Dermis blood vessel endothelial cell (primary cell): ENCODE measurements around the gene SMAGP. TPM values are rescaled to one million over a fixed set of nuclear protein-coding genes. Genes with fewer than 3 reads are reported as not detected.
"Not testable (repeated sequence)": the region's sequence is repeated elsewhere in the genome, so short reads cannot be mapped to it uniquely, and the experiment has no call there.

Source experiments
- DNase-seq: peaks from one replicate; pipeline ENCODE4 v3.0.0; 2010
- total RNA-seq: library from RNA; depleted of rRNA; stranded (reverse); fragments of >200 nt; gene quantifications from 2 replicates; pipeline ENCODE4 v1.2.3, GENCODE V29; 2014

The SMAGP gene
- total RNA-seq, 1 donor from 2014 or later = 15.1 TPM

- DNase-seq = no peak
Observed at GRCh38 chr12:51224625-51225024, 45.6 kb downstream of the SMAGP start.

GRCh38 chr12:51222461-51222860, 47.8 kb downstream of the SMAGP start:
- peak; percentile 73 for DNase-seq

DNA sequence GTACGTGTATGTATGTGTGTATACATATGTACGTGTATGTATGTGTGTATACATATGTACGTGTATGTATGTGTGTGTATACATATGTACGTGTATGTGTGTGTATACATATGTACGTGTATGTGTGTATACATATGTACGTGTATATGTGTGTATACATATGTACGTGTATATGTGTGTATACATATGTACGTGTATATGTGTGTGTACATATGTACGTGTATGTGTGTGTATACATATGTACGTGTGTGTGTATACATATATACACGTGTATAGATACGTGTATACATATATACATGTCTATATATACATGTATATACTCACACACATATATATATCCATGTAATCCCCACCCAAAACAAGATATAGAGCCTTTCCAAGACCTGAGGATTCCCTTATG, 50.4 kb downstream of the SMAGP start:
- not testable (repeated sequence) for DNase-seq

DNA sequence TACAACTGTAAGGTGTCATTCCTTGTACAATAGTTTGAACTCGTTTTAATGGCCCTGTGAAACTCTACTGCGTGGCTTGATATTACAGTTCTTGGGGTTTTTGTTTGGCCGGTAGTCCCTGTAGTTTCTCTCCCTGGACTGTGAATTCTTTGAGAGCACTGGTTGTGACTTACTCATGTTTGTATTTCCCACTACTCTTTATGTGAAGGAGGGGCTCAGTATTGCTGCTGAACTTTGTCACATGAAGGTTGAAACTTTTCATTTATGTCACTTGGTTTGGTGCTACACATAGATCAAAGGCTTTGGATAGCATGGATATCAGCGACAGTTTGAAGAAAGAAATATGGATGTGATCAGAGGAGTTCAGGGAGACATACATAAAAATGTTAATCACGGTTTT, 50.9 kb downstream of the SMAGP start:
- no peak for DNase-seq

DNA sequence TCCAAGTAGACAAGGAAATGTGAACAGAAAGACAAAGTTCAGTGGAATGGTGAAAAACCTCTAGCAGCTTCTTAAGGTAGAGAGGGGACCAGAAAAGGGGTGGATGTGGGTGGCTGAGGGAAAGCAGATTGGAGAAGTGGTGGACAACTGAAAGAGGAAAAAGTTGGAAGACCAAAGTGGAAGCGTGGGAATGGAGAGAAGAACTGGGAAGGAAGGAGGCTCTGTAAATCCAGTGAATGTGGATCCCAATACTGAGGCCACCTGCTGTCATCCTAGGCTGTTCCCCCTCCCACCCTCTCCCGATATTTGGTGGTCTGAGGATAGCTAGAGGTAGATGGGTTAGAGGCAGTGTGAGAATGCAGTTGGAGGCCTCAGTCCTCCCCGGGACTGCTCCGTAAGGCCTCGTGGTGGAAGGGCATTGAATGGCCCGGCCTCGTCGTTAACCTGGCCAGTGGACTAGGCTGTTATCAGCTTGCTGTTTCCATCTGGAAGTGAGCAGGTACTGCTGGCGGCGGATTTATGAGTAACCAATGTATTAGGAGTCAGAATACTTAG, 51.5 kb downstream of the SMAGP start:
- peak; percentile 53 for DNase-seq

DNA sequence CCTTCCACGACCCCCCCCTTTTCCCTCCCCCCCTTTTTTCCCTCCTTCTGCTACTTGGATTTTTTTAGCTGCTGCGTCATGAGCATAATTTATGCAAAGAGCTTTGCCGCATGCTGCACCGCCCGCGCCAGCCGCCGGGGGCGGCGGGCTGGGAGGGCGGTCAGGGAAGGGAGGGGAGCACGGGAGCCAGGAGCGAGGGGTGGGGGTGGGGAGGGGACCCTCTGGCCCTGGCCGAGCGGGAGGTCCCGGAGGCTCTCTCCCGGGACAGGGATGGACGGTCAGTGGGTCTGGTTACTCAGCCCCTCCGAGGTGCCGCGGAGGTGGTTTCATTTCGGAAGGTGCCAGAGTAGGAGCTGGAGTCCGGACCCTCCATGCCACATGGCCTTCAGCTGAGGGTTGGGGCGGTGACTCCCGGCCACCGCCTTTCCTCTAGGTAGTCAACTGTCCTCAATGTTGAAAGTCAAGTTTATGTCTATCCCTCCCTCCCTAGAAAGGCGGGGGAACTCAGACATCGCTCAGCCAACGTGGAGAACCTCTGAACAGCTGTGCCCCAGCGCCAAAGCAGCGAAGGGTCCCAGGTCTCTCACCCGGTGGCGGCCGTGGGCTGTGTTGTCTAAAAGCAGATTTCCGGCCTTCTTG, 52.1 kb downstream of the SMAGP start, which contains the start of gene POU6F1:
Gene POU6F1, minus strand, starts transcription at position 95 of the 639 bp plus-strand sequence. CDS start 11,226 bp downstream, outside the sequence.
- DNase-seq = peak; percentile 88

DNA sequence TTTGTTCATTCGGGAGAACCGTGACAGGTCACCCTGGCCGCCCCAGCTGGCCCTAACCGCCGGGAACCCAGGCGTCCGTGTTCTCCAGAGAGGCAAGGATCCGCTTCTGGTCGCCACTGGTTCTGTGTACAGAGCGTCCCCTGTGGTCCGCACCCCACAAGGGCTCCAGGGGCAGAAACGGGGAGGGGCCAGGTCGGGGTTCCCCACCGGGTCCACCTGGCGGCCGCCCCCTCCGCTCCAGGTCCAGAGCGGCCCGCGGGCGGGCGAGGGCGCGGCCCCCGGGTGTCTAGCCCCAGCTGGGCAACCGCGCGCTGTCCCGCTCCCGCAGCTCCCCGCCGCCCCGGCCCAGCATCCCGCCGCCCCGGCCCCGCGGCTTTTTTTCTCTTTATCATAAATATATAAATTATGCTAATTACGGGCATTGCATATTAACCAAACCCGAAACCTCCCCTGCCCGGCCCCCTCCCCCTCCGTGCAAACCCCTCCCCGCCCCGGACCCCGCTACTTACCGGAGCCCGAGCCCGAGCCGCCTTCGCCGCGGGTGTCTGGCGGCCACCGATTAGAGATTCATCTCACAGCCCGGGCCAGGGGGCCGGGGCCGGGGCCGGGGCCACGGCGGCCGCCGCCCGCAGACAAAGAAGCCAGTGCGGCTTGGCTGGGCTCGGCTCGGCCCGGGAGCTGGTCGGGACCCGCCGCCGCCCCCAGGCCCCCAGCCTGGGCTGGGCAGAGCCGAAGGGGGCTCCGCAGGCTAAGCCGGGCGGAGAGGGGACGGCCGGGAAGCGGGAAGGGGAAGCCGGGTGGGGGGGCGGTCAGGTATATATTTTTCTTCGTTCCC, 52.9 kb downstream of the SMAGP start:
- DNase-seq = peak; percentile 56

- no peak for DNase-seq
Observed at GRCh38 chr12:51216642-51217041, 53.6 kb downstream of the SMAGP start.

GRCh38 chr12:51214895-51215294, 55.3 kb downstream of the SMAGP start:
- DNase-seq = no peak

DNA sequence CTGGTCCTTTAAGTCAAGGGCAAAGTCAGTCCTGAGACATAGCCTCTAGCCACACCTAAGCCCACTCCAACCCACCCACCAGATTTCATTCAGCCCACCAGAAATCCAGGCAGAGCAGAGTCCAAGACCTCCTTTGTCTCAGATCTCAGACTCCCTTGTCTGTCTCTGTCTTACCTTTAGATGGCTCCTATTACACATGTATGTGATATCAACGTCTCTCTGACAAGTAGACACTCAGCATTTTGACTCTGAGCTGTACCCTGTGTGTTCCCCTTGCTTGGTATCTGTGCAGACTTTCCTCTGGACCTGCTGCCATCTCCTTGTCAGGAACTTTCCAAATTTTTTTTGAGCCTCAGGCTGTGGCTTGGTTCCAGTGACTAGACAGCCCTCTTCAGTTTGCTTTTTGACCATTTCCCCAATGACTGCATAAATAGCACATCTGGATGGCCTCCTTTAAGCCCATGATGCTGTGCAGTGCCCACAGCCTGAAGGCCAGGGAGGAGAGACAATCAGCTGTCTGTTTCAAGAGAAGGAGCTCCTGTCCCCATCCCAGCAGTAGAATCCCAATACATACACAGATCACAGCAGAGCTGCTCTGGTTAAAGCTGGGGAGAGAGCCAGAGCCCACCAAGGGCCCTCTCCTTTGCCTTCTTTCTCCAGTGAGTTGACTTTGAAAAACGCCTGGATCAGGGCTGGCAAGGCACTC, 59.4 kb downstream of the SMAGP start:
- DNase-seq = no peak

DNA sequence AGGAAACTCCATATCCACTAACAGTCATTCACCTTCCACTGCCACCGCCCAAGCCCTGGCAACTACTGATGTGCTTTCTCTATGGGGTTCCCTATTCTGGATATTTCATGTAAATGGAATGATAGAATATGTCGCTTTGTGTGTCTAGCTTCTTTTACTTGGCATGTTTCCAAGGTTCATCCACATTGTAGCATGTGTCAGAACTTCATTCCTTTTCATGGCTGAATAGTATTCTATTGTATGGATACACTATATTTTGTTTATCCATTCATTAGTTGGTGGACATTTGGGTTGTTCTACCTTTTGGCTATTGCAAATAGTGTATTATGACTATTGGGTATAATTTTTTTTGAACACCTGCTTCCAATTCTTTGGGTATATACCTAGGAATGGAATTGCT, 61.0 kb downstream of the SMAGP start:
- DNase-seq = no peak

DNA sequence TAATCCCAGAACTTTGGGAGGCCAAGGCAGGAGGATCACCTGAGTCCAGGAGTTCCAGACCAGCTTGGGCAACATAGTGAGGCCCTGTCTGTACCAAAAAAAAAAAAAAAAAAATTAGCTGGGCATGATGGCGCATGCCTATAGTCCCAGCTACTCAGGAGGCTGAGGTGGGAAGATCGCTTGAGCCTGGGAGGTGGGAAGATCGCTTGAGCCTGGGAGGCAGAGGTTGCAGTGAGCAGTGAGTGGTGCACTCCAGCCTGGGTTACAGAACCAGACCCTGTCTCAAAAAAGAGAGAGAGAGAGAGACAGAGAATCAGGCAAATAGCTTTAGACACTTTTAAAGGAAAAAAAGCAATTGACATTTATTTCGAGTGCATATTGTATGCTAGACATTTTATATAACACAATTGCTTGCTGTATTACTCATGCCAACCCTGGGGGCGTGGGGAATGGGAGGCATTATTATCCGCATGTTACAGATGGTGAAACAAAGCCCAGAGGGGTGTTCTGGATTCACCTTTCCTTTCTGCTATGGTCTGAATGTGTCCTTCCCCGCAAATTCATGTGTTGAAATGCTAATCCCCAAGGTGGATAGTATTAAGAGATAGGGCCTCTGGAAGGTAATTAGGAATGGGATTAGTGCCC, 62.1 kb downstream of the SMAGP start:
- no peak for DNase-seq

- DNase-seq = no peak
Observed at GRCh38 chr12:51205350-51205749, 64.9 kb downstream of the SMAGP start.

- no peak for DNase-seq
Observed at GRCh38 chr12:51202718-51203117, 67.5 kb downstream of the SMAGP start.

GRCh38 chr12:51200806-51201205, 69.4 kb downstream of the SMAGP start:
- DNase-seq = no peak

GRCh38 chr12:51200156-51200555, 70.1 kb downstream of the SMAGP start:
- DNase-seq = no peak

DNA sequence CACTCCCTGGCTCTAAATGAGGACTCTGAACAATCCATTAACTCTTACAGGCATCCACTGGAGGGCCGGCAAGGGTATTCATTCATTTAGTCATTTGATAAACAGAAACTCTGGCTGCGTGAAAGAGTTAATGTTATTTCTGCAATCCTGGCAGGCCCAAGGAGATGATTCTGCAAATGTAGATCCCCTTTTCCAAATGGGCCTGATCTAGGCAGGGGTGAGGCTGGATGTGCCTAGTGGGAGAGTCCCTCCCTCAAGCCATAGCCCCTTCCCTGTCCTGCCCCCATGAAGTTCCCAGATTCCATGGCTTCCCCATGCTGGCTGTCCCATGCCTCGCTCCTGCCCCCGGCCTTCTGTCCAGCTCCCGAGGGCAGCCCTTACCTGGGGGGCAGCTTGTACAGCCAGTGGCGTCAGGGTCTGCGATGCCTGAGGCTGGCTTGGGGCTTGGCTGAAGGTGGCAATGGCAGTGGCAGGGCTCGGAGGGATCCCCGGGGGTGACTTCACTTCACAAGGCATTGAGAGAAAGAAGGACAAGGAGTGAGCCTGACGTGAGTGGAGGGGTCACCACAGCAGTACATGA, 70.8 kb downstream of the SMAGP start:
- no peak for DNase-seq

- DNase-seq = no peak
Observed at GRCh38 chr12:51198568-51199365, 71.4 kb downstream of the SMAGP start.

DNA sequence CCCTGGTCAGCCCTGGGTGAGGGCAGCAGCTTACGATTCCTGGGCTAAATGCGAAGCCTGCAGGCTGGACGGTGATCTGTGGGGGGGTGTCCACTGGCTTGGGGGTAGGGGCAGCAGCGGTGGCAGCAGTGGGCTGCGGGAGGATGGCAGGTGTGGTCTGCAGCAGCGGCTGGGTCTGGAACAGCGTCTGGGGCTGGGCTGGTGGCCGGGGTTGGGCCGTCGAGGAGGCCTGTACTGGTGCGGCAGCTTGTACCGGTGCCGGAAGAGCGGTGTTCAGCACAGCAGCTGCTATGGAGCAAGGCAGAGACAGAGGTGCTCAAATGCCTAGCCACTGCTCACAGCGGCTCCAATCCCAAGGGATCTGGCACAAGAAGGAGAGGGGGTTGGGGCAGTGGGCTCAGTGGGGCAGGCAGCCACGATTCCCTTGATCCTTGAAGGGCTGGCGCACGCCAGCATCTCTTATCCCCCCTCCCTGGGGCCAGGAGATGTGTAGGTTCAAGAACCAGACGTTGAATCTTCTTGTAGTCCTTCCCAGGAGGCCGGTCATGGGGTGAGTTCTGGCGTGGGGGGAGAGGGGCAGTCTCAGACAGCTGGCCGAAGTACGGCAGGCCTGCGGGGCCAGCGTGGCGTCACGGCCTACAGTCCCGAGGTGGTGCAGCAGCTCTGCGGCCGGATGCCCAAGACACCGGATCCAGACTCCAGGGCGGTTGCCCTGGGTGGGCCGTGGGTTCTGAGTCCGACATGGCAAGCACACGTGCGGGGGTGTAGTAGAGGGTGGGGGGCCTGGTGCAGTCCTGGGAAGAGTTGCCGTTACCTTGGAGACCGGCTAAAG, 72.3 kb downstream of the SMAGP start:
- DNase-seq = no peak

DNA sequence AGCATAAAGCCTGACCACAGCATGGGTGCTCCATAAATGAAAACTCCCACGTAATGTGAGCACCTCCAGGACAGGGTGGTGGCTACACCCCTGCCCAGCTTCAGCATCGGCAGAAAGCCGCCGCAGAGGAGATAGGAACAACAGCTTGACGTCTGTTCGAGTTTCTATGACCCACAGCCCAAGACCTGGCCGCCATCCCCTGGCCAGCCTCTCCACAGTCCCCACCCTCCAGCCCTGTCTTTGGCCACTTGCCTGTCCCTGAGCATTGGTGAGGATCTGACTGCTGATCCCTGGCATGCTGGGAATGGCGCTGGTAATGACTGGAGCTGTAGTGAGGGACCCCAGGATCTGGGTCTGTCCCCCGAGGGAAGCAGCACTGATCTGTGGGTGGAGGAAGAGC, 73.7 kb downstream of the SMAGP start:
- no peak for DNase-seq
